ENCODE data around the gene PPP3R2. TPM values are rescaled to one million over a fixed set of nuclear protein-coding genes. Genes with fewer than 3 reads are reported as not detected.

Gene PPP3R2
- total and polyA plus RNA-seq, 2 experiments from 2014 or later = not detected

DNA sequence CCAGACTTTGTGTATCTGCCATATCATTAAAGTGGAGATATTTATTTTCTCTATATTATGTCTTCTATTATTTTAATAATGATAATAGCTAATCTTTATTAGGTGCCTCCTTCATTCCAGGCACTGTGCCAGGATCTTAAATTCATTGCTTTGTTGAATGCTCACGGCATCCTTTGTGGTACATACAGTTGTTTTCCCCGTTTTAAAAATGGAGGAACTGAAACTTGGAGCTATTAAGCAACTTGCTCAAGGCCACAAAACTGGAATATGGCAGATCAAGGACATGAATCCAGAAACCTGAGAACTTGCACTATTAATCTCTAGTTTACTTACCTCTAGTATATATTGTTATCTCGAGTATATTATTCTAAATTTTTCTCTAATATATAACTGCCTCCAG is 41.5 kb upstream of the PPP3R2 start:
- Histone ChIP-seq H3K4me1 (ENCODE audit: insufficient read depth) (no peaks in the 10 kb centered on the region), H2AFZ (no peak overlapping the region), H3F3A (replicated peaks; ENCODE audit: low read depth) (no peaks in the 10 kb centered on the region), H4K20me1 (replicated peaks; ENCODE audit: insufficient read depth) (no peaks in the 10 kb centered on the region), H3K4me2 (no peak overlapping the region), H3K36me3 (ENCODE audit: insufficient read depth) (no peaks in the 10 kb centered on the region), H3K4me3 (no peak overlapping the region), H3K27me3 (ENCODE audit: insufficient read depth) (no peaks in the 10 kb centered on the region), H3K9me2 (ENCODE audit: insufficient read depth) (no peaks in the 10 kb centered on the region), H3K27ac (ENCODE audit: low read depth) (no peak overlapping the region), H3K79me2 (replicated peaks; ENCODE audit: insufficient read depth) (no peaks in the 10 kb centered on the region)
- no peak for ATAC-seq
- Mint-ChIP-seq H3K4me3 (no peak overlapping the region), H3K36me3 (ENCODE audit: low read depth) (no peaks in the 10 kb centered on the region), H3K9me3 (peaks cover 3% of the 10 kb centered on the region; the same call in 2 of the 3 replicates), H3K27me3 (ENCODE audit: insufficient read depth, low read depth, poor library complexity) (no peaks in the 10 kb centered on the region), H3K27ac (no peak overlapping the region), H3K4me1 (no peaks in the 10 kb centered on the region)
- no peak for DNase-seq (ENCODE audit: low spot score)
- TF ChIP-seq CREB1 (CRISPR knock-in tag; IDR thresholded peaks at IDR 0.05; ENCODE audit: low read depth) (no peak), JUNB (IDR thresholded peaks at IDR 0.05; ENCODE audit: unreplicated experiment) (no peak), POLR2AphosphoS5 (IDR thresholded peaks at IDR 0.05; ENCODE audit: low read depth) (no peak), NANOG (IDR thresholded peaks at IDR 0.05; ENCODE audit: borderline replicate concordance) (no peak), EZH2phosphoT487 (IDR thresholded peaks at IDR 0.05; ENCODE audit: unreplicated experiment) (no peak), EZH2 (IDR thresholded peaks at IDR 0.05; ENCODE audit: low read depth, unreplicated experiment) (no peak), STAT1 (IDR thresholded peaks at IDR 0.05; ENCODE audit: unreplicated experiment) (no peak), ZNF114 (CRISPR knock-in tag; IDR thresholded peaks at IDR 0.05) (no peak), ZNF331 (CRISPR knock-in tag; IDR thresholded peaks at IDR 0.05; ENCODE audit: low read depth) (no peak)
- TF ChIP-seq, protein P1, sequence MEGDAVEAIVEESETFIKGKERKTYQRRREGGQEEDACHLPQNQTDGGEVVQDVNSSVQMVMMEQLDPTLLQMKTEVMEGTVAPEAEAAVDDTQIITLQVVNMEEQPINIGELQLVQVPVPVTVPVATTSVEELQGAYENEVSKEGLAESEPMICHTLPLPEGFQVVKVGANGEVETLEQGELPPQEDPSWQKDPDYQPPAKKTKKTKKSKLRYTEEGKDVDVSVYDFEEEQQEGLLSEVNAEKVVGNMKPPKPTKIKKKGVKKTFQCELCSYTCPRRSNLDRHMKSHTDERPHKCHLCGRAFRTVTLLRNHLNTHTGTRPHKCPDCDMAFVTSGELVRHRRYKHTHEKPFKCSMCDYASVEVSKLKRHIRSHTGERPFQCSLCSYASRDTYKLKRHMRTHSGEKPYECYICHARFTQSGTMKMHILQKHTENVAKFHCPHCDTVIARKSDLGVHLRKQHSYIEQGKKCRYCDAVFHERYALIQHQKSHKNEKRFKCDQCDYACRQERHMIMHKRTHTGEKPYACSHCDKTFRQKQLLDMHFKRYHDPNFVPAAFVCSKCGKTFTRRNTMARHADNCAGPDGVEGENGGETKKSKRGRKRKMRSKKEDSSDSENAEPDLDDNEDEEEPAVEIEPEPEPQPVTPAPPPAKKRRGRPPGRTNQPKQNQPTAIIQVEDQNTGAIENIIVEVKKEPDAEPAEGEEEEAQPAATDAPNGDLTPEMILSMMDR (conservative IDR thresholded peaks at IDR 0.05; ENCODE audit: low read depth in 2 of 2) = no peak
- TF ChIP-seq, protein P2, sequence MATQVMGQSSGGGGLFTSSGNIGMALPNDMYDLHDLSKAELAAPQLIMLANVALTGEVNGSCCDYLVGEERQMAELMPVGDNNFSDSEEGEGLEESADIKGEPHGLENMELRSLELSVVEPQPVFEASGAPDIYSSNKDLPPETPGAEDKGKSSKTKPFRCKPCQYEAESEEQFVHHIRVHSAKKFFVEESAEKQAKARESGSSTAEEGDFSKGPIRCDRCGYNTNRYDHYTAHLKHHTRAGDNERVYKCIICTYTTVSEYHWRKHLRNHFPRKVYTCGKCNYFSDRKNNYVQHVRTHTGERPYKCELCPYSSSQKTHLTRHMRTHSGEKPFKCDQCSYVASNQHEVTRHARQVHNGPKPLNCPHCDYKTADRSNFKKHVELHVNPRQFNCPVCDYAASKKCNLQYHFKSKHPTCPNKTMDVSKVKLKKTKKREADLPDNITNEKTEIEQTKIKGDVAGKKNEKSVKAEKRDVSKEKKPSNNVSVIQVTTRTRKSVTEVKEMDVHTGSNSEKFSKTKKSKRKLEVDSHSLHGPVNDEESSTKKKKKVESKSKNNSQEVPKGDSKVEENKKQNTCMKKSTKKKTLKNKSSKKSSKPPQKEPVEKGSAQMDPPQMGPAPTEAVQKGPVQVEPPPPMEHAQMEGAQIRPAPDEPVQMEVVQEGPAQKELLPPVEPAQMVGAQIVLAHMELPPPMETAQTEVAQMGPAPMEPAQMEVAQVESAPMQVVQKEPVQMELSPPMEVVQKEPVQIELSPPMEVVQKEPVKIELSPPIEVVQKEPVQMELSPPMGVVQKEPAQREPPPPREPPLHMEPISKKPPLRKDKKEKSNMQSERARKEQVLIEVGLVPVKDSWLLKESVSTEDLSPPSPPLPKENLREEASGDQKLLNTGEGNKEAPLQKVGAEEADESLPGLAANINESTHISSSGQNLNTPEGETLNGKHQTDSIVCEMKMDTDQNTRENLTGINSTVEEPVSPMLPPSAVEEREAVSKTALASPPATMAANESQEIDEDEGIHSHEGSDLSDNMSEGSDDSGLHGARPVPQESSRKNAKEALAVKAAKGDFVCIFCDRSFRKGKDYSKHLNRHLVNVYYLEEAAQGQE (IDR thresholded peaks at IDR 0.05; ENCODE audit: unreplicated experiment) = no peak
- TF ChIP-seq, protein P3, sequence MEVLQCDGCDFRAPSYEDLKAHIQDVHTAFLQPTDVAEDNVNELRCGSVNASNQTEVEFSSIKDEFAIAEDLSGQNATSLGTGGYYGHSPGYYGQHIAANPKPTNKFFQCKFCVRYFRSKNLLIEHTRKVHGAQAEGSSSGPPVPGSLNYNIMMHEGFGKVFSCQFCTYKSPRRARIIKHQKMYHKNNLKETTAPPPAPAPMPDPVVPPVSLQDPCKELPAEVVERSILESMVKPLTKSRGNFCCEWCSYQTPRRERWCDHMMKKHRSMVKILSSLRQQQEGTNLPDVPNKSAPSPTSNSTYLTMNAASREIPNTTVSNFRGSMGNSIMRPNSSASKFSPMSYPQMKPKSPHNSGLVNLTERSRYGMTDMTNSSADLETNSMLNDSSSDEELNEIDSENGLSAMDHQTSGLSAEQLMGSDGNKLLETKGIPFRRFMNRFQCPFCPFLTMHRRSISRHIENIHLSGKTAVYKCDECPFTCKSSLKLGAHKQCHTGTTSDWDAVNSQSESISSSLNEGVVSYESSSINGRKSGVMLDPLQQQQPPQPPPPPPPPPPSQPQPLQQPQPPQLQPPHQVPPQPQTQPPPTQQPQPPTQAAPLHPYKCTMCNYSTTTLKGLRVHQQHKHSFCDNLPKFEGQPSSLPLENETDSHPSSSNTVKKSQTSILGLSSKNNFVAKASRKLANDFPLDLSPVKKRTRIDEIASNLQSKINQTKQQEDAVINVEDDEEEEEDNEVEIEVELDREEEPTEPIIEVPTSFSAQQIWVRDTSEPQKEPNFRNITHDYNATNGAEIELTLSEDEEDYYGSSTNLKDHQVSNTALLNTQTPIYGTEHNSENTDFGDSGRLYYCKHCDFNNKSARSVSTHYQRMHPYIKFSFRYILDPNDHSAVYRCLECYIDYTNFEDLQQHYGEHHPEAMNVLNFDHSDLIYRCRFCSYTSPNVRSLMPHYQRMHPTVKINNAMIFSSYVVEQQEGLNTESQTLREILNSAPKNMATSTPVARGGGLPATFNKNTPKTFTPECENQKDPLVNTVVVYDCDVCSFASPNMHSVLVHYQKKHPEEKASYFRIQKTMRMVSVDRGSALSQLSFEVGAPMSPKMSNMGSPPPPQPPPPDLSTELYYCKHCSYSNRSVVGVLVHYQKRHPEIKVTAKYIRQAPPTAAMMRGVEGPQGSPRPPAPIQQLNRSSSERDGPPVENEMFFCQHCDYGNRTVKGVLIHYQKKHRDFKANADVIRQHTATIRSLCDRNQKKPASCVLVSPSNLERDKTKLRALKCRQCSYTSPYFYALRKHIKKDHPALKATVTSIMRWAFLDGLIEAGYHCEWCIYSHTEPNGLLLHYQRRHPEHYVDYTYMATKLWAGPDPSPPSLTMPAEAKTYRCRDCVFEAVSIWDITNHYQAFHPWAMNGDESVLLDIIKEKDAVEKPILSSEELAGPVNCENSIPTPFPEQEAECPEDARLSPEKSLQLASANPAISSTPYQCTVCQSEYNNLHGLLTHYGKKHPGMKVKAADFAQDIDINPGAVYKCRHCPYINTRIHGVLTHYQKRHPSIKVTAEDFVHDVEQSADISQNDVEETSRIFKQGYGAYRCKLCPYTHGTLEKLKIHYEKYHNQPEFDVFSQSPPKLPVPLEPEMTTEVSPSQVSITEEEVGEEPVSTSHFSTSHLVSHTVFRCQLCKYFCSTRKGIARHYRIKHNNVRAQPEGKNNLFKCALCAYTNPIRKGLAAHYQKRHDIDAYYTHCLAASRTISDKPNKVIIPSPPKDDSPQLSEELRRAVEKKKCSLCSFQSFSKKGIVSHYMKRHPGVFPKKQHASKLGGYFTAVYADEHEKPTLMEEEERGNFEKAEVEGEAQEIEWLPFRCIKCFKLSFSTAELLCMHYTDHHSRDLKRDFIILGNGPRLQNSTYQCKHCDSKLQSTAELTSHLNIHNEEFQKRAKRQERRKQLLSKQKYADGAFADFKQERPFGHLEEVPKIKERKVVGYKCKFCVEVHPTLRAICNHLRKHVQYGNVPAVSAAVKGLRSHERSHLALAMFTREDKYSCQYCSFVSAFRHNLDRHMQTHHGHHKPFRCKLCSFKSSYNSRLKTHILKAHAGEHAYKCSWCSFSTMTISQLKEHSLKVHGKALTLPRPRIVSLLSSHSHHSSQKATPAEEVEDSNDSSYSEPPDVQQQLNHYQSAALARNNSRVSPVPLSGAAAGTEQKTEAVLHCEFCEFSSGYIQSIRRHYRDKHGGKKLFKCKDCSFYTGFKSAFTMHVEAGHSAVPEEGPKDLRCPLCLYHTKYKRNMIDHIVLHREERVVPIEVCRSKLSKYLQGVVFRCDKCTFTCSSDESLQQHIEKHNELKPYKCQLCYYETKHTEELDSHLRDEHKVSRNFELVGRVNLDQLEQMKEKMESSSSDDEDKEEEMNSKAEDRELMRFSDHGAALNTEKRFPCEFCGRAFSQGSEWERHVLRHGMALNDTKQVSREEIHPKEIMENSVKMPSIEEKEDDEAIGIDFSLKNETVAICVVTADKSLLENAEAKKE (CRISPR knock-in tag; IDR thresholded peaks at IDR 0.05) = no peak
- TF ChIP-seq, protein P4, sequence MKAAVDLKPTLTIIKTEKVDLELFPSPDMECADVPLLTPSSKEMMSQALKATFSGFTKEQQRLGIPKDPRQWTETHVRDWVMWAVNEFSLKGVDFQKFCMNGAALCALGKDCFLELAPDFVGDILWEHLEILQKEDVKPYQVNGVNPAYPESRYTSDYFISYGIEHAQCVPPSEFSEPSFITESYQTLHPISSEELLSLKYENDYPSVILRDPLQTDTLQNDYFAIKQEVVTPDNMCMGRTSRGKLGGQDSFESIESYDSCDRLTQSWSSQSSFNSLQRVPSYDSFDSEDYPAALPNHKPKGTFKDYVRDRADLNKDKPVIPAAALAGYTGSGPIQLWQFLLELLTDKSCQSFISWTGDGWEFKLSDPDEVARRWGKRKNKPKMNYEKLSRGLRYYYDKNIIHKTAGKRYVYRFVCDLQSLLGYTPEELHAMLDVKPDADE (IDR thresholded peaks at IDR 0.05) = no peak
